Measurements from ENCODE around the gene NRG2. TPM values are rescaled to one million over a fixed set of nuclear protein-coding genes. Genes with fewer than 3 reads are reported as not detected.

The NRG2 gene
- total and polyA plus RNA-seq, 7 experiments from 2014 or later = 0.05 to 0.22 (median 0.12) TPM; not detected in 3

GRCh38 chr5:139833525-139833924 is 209.6 kb downstream of the NRG2 start:
- Histone ChIP-seq H3K4me1 (ENCODE audit: control insufficient read depth in 2 of 2, insufficient read depth in 2 of 2, low read length in 2 of 2) (no peaks in the 10 kb centered on the region), H3K27me3 (ENCODE audit: control insufficient read depth in 2 of 2, insufficient read depth in 2 of 2, low read length in 2 of 2) (no peaks in the 10 kb centered on the region), H3K27ac (ENCODE audit: low read depth, low read length) (no peak overlapping the region), H3K4me3 (ENCODE audit: low read length) (no peak overlapping the region), H3K36me3 (ENCODE audit: control insufficient read depth in 2 of 3, insufficient read depth in 3 of 3, low read length in 3 of 3) (no peaks in the 10 kb centered on the region), H3K9me3 (ENCODE audit: control insufficient read depth in 2 of 3, low read length in 3 of 3) (no peaks in the 10 kb centered on the region)
- POLR2A ChIA-PET = interaction anchor here (0.7 kb wide), 1 partner anchor 19 kb away, joined by 3 read pairs; no protein-coding TSS in a partner anchor
- DNase-seq (no peak), ATAC-seq (no peak)
- no peak overlapping the region for H3K27ac Mint-ChIP-seq
- intact Hi-C loops (cut with micrococcal nuclease) = no loop called here
- no peaks in the 10 kb centered on the region for H3K4me1 Mint-ChIP-seq
- peaks cover 21 to 32% (median 22%) of the 10 kb centered on the region in 5 donors for H3K27me3 Mint-ChIP-seq
- CTCF ChIA-PET = no interaction called here
- no peak overlapping the region for H3K4me3 Mint-ChIP-seq
- peaks cover 0 to 4% (median 0%) of the 10 kb centered on the region in 5 donors for H3K36me3 Mint-ChIP-seq
- H3K9me3 Mint-ChIP-seq = peaks cover 0 to 3% (median 0%) of the 10 kb centered on the region in 11 donors

- H3K9me3 Mint-ChIP-seq = peaks cover 0 to 10% (median 0%) of the 10 kb centered on the region in 11 donors
- Histone ChIP-seq H3K27ac (ENCODE audit: low read depth, low read length) (no peak overlapping the region), H3K4me1 (ENCODE audit: control insufficient read depth in 2 of 2, insufficient read depth in 2 of 2, low read length in 2 of 2) (no peaks in the 10 kb centered on the region), H3K27me3 (ENCODE audit: control insufficient read depth in 2 of 2, insufficient read depth in 2 of 2, low read length in 2 of 2) (no peaks in the 10 kb centered on the region), H3K9me3 (ENCODE audit: control insufficient read depth in 2 of 3, low read length in 3 of 3) (no peaks in the 10 kb centered on the region), H3K36me3 (ENCODE audit: control insufficient read depth in 2 of 3, insufficient read depth in 3 of 3, low read length in 3 of 3) (no peaks in the 10 kb centered on the region), H3K4me3 (ENCODE audit: low read length) (no peak overlapping the region)
- peaks cover 0 to 6% (median 0%) of the 10 kb centered on the region in 5 donors for H3K36me3 Mint-ChIP-seq
- H3K27me3 Mint-ChIP-seq = peaks cover 20 to 28% (median 25%) of the 10 kb centered on the region in 5 donors
- ATAC-seq (no peak), DNase-seq (no peak)
- no peak overlapping the region for H3K27ac Mint-ChIP-seq
- H3K4me1 Mint-ChIP-seq = no peaks in the 10 kb centered on the region
- intact Hi-C loops (cut with micrococcal nuclease) = no loop called here
- H3K4me3 Mint-ChIP-seq = no peak overlapping the region
- ChIA-PET POLR2A (interaction anchor here (0.7 kb wide), 1 partner anchor 919 kb away, joined by 3 read pairs; no protein-coding TSS in a partner anchor), CTCF (no interaction called here)
These were observed 211.5 kb downstream of the NRG2 start for GRCh38 chr5:139831624-139832023.

- Mint-ChIP-seq H3K36me3 (peaks cover 0 to 6% (median 0%) of the 10 kb centered on the region in 5 donors), H3K27me3 (peaks cover under 1 to 24% (median 10%) of the 10 kb centered on the region in 5 donors), H3K9me3 (peaks cover 0 to 10% (median 0%) of the 10 kb centered on the region in 11 donors), H3K4me3 (no peak overlapping the region), H3K4me1 (no peaks in the 10 kb centered on the region), H3K27ac (no peak overlapping the region)
- Histone ChIP-seq H3K27ac (ENCODE audit: low read depth, low read length) (no peak overlapping the region), H3K9me3 (ENCODE audit: control insufficient read depth in 2 of 3, low read length in 3 of 3) (no peaks in the 10 kb centered on the region), H3K4me1 (ENCODE audit: control insufficient read depth in 2 of 2, insufficient read depth in 2 of 2, low read length in 2 of 2) (no peaks in the 10 kb centered on the region), H3K4me3 (ENCODE audit: low read length) (no peak overlapping the region), H3K27me3 (ENCODE audit: control insufficient read depth in 2 of 2, insufficient read depth in 2 of 2, low read length in 2 of 2) (no peaks in the 10 kb centered on the region), H3K36me3 (ENCODE audit: control insufficient read depth in 2 of 3, insufficient read depth in 3 of 3, low read length in 3 of 3) (no peaks in the 10 kb centered on the region)
- no peak for ATAC-seq
- intact Hi-C loops (cut with micrococcal nuclease) = no loop called here
- ChIA-PET CTCF (no interaction called here), POLR2A (no interaction called here)
- no peak for DNase-seq
These were observed 213.6 kb downstream of the NRG2 start for GRCh38 chr5:139829471-139829870.

- intact Hi-C loops (cut with micrococcal nuclease) = no loop called here
- Histone ChIP-seq H3K27ac (ENCODE audit: low read depth, low read length) (no peak overlapping the region), H3K36me3 (ENCODE audit: control insufficient read depth in 2 of 3, insufficient read depth in 3 of 3, low read length in 3 of 3) (no peaks in the 10 kb centered on the region), H3K4me3 (ENCODE audit: low read length) (no peak overlapping the region), H3K9me3 (ENCODE audit: control insufficient read depth in 2 of 3, low read length in 3 of 3) (no peaks in the 10 kb centered on the region), H3K27me3 (ENCODE audit: control insufficient read depth in 2 of 2, insufficient read depth in 2 of 2, low read length in 2 of 2) (no peaks in the 10 kb centered on the region), H3K4me1 (ENCODE audit: control insufficient read depth in 2 of 2, insufficient read depth in 2 of 2, low read length in 2 of 2) (no peaks in the 10 kb centered on the region)
- POLR2A ChIA-PET = no interaction called here
- CTCF ChIA-PET = no interaction called here
- Mint-ChIP-seq H3K27ac (no peak overlapping the region), H3K9me3 (peaks cover 0 to 10% (median 0%) of the 10 kb centered on the region in 11 donors), H3K4me1 (no peaks in the 10 kb centered on the region), H3K4me3 (no peak overlapping the region), H3K36me3 (peaks cover 0 to 6% (median 0%) of the 10 kb centered on the region in 5 donors), H3K27me3 (peaks cover 0 to 24% (median 5%) of the 10 kb centered on the region in 5 donors)
- ATAC-seq (no peak), DNase-seq (no peak)
These were observed 214.7 kb downstream of the NRG2 start for GRCh38 chr5:139828207-139828895.

GRCh38 chr5:139825690-139826089 is 217.4 kb downstream of the NRG2 start:
- Mint-ChIP-seq H3K27ac (no peak overlapping the region), H3K27me3 (peaks cover 0 to 10% (median 2%) of the 10 kb centered on the region in 5 donors), H3K4me1 (peaks cover 0 to 1% (median 0%) of the 10 kb centered on the region in 7 donors), H3K4me3 (no peak overlapping the region), H3K9me3 (peaks cover 0 to 10% (median 0%) of the 10 kb centered on the region in 11 donors), H3K36me3 (peaks cover 0 to 6% (median 0%) of the 10 kb centered on the region in 5 donors)
- Histone ChIP-seq H3K4me1 (ENCODE audit: control insufficient read depth in 2 of 2, insufficient read depth in 2 of 2, low read length in 2 of 2) (no peaks in the 10 kb centered on the region), H3K27me3 (ENCODE audit: control insufficient read depth in 2 of 2, insufficient read depth in 2 of 2, low read length in 2 of 2) (no peaks in the 10 kb centered on the region), H3K36me3 (ENCODE audit: control insufficient read depth in 2 of 3, insufficient read depth in 3 of 3, low read length in 3 of 3) (no peaks in the 10 kb centered on the region), H3K4me3 (ENCODE audit: low read length) (no peak overlapping the region), H3K27ac (ENCODE audit: low read depth, low read length) (no peak overlapping the region), H3K9me3 (ENCODE audit: control insufficient read depth in 2 of 3, low read length in 3 of 3) (no peaks in the 10 kb centered on the region)
- CTCF ChIA-PET = interaction anchor here (0.6 kb wide), 1 partner anchor 527 kb away, joined by 4 read pairs; no protein-coding TSS in a partner anchor
- ATAC-seq (no peak), DNase-seq (no peak)
- intact Hi-C loops (cut with micrococcal nuclease) = no loop called here
- POLR2A ChIA-PET = no interaction called here

- H3K9me3 Mint-ChIP-seq = peaks cover 2 to 12% (median 7%) of the 10 kb centered on the region in 11 donors
- no peaks in the 10 kb centered on the region for H3K4me1 ChIP-seq (ENCODE audit: control insufficient read depth in 2 of 2, insufficient read depth in 2 of 2, low read length in 2 of 2)
- H3K36me3 Mint-ChIP-seq = peaks cover 0 to 15% (median 4%) of the 10 kb centered on the region in 5 donors
- intact Hi-C loops (cut with micrococcal nuclease) = no loop called here
- no peak for ATAC-seq
- H3K4me3 Mint-ChIP-seq = no peak overlapping the region
- ChIA-PET CTCF (no interaction called here), POLR2A (interaction anchor here (0.6 kb wide), 1 partner anchor 36 kb away, joined by 3 read pairs; no protein-coding TSS in a partner anchor)
- no peaks in the 10 kb centered on the region for H3K27me3 ChIP-seq (ENCODE audit: control insufficient read depth in 2 of 2, insufficient read depth in 2 of 2, low read length in 2 of 2)
- no peak overlapping the region for H3K4me3 ChIP-seq (ENCODE audit: low read length)
- H3K36me3 ChIP-seq (ENCODE audit: control insufficient read depth in 2 of 3, insufficient read depth in 3 of 3, low read length in 3 of 3) = no peaks in the 10 kb centered on the region
- no peak overlapping the region for H3K27ac ChIP-seq (ENCODE audit: low read depth, low read length)
- H3K4me1 Mint-ChIP-seq = peaks cover 0 to 1% (median 0%) of the 10 kb centered on the region in 7 donors
- H3K27ac Mint-ChIP-seq = no peak overlapping the region
- no peak for DNase-seq
- peaks cover 6 to 15% (median 7%) of the 10 kb centered on the region in 5 donors for H3K27me3 Mint-ChIP-seq
- no peaks in the 10 kb centered on the region for H3K9me3 ChIP-seq (ENCODE audit: control insufficient read depth in 2 of 3, low read length in 3 of 3)
These were observed 219.2 kb downstream of the NRG2 start for GRCh38 chr5:139823757-139824355.
